Pancreas (tissue), 10 donors: ENCODE measurements around the gene TAS1R1. TPM values are rescaled to one million over a fixed set of nuclear protein-coding genes. Genes with fewer than 3 reads are reported as not detected.

Source experiments
- ATAC-seq, 4 donors: fragments of 200-7000 bp; cut with Tn5 transposase; one replicate each; pipeline versions ENCODE4 v1.8.0 to v1.9.1; 2020; ENCODE audit warnings: mild to moderate bottlenecking in 4 of 4, moderate library complexity in 4 of 4
- DNase-seq, 6 donors: peaks; one replicate each; pipeline ENCODE4 v3.0.0-alpha.2; 2020
- FAIRE-seq: peaks from 2 replicates; lab custom pipeline; 2012; peaks lifted over from hg19 to GRCh38; lab: Jason Lieb, UNC
- H3K27ac ChIP-seq, 4 donors: fragments of 200-600 bp; sonication (generic); 1 replicate in 3 of 4; 2 replicates in 1 of 4; pipeline versions ENCODE4 v1.5.0 to v1.8.0; 2020
- H3K27me3 ChIP-seq, 4 donors: fragments of 200-600 bp; one replicate each; pipeline ENCODE4 v1.8.0; 2021
- H3K36me3 ChIP-seq, 3 donors: fragments of 200-600 bp; sonication (generic) in 1 of 3; one replicate each; pipeline versions ENCODE4 v1.5.0 to v1.8.0; 2020 to 2021
- H3K4me1 ChIP-seq, 3 donors: fragments of 200-600 bp; one replicate each; pipeline ENCODE4 v1.8.0; 2021
- H3K4me3 ChIP-seq, 4 donors: fragments of 200-600 bp; sonication (generic) in 2 of 4; one replicate each; pipeline versions ENCODE4 v1.5.0 to v1.8.0; 2020 to 2021
- H3K9me3 ChIP-seq, 4 donors: fragments of 200-600 bp; one replicate each; pipeline ENCODE4 v1.8.0; 2021
- WGBS, 2 donors: extraction: QIAGEN DNeasy Blood & Tissue Kit; methylation state at CpG; one replicate each; pipeline ENCODE4 v1.1.7; 2013; 5-methylcytosine and 5-hydroxymethylcytosine counted together
- intact Hi-C, 3 donors: fragments of 100-400 bp; cut with DNase I; formaldehyde crosslinking; loops; one replicate each; pipeline versions ENCODE4 v1.11.1 to v1.14.2; 2022
- polyA plus RNA-seq, 2 donors: library from polyadenylated mRNA; stranded (reverse); fragments of 200-250 nt; gene quantifications; one replicate each; pipeline ENCODE4 v1.2.3, GENCODE V29; 2013
- total RNA-seq, 6 donors: library from RNA; stranded (reverse); fragmentation: NEBNext Ultra II Directional in 4 of 6; extraction: Animal tissue kit (Norgen Biotek cat#: 25700) in 4 of 6; gene quantifications; one replicate each; pipeline versions ENCODE4 v1.2.1 to v1.2.4, GENCODE V29; 2021 to 2023
- TF ChIP-seq, protein P1 (sequence below), 4 donors: fragments of 200-600 bp; sonication (generic) in 3 of 4; IDR thresholded peaks; one replicate each; pipeline versions ENCODE4 v1.5.0 to v1.8.0; 2021; ENCODE audit warnings: antibody characterized with exemption in 4 of 4
- donor health status: healthy with polysubstance abuse.
- donor health status: DM: no; HTN: no; CAD: no; lungs with moderate emphysema.
- donor health status: DM: no; HTN: no; CAD: no.
- donor health status: control.
- donor health status: control.
- donor health status: Bipolar disorder and iron deficiency.
- donor health status: DM: yes; HTN: yes; CAD: no.
- donor health status: DM: no; HTN: no; CAD: no.
- donor health status: DM: no; HTN: no; CAD: no.
- donor health status: DM: yes; HTN: yes; CAD: no.

TAS1R1 gene
- total and polyA plus RNA-seq, 8 donors = not detected

DNA sequence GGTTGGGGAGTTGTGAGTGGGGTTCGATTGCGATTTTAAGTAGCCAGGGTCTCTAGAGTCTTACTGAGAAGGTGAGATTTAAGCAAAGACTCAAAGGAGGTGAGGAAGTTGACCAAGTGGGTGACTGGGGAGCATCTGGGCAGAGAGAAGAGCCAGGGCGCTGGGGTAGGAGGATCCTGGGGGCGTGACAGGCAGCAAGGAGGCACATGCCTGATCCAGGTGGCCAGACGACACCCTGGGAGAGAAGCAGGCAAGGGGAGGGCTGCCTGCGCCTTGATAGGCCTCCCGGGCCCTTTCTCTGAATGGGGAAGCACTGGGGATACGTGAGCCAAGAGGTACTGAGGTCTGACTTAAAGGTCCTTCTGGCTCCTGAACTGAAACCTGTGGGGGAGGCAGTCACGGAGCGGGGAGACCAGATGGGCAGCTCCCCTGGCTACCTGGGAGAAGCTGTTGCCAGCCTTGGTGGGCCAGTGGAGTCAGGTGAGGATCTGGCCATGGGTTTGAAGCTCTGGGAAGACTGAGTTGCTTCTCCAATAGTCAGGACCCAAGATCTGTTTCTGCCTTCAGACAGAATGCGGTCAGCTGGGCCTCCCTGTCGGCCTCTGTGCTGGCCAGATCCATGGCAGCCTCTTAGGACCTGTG, 30.1 kb downstream of the TAS1R1 start:
- intact Hi-C loops = no loop called here
- H3K27ac ChIP-seq = no peak overlapping the region
- H3K4me1 ChIP-seq = peaks cover 17 to 28% (median 23%) of the 10 kb centered on the region in 3 donors
- FAIRE-seq (no peak), ATAC-seq (no peak), DNase-seq (no peak)
- H3K4me3 ChIP-seq = no peak overlapping the region
- WGBS, 2 donors = 82 to 86% methylated on average over 12 of the region's 12 CpGs
- H3K27me3 ChIP-seq = no peaks in the 10 kb centered on the region
- TF ChIP-seq, protein P1, sequence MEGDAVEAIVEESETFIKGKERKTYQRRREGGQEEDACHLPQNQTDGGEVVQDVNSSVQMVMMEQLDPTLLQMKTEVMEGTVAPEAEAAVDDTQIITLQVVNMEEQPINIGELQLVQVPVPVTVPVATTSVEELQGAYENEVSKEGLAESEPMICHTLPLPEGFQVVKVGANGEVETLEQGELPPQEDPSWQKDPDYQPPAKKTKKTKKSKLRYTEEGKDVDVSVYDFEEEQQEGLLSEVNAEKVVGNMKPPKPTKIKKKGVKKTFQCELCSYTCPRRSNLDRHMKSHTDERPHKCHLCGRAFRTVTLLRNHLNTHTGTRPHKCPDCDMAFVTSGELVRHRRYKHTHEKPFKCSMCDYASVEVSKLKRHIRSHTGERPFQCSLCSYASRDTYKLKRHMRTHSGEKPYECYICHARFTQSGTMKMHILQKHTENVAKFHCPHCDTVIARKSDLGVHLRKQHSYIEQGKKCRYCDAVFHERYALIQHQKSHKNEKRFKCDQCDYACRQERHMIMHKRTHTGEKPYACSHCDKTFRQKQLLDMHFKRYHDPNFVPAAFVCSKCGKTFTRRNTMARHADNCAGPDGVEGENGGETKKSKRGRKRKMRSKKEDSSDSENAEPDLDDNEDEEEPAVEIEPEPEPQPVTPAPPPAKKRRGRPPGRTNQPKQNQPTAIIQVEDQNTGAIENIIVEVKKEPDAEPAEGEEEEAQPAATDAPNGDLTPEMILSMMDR (IDR thresholded peaks at IDR 0.05) = no peak
- no peaks in the 10 kb centered on the region for H3K9me3 ChIP-seq
- H3K36me3 ChIP-seq = peaks cover 0 to 19% (median 13%) of the 10 kb centered on the region in 3 donors

DNA sequence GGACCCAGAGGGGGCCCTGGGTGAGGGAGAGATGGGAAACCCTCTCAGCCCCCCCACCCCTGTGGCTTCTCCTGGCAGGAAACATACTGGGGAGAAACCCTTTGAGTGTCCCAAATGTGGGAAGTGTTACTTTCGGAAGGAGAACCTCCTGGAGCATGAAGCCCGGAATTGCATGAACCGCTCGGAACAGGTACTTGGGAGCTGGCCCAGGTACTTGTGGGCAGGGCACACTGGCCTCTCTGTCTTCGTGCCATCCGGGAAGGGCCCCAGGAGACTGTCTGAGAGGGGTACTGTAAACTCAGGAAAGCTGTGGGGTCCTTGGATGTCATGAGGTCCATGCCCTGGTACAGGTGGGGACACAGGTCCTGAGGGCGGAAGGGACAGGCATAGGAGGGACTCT, 30.7 kb downstream of the TAS1R1 start:
- H3K27ac ChIP-seq = no peak overlapping the region
- no peak overlapping the region for H3K4me3 ChIP-seq
- H3K36me3 ChIP-seq = peaks cover 0 to 19% (median 14%) of the 10 kb centered on the region in 3 donors
- no peaks in the 10 kb centered on the region for H3K9me3 ChIP-seq
- no peaks in the 10 kb centered on the region for H3K27me3 ChIP-seq
- FAIRE-seq (no peak), DNase-seq (no peak), ATAC-seq (no peak)
- intact Hi-C loops = no loop called here
- H3K4me1 ChIP-seq = peaks cover 15 to 28% (median 23%) of the 10 kb centered on the region in 3 donors
- WGBS, 2 donors = 84 to 91% methylated on average over 7 of the region's 7 CpGs
- TF ChIP-seq, protein P1 (IDR thresholded peaks at IDR 0.05) = no peak

DNA sequence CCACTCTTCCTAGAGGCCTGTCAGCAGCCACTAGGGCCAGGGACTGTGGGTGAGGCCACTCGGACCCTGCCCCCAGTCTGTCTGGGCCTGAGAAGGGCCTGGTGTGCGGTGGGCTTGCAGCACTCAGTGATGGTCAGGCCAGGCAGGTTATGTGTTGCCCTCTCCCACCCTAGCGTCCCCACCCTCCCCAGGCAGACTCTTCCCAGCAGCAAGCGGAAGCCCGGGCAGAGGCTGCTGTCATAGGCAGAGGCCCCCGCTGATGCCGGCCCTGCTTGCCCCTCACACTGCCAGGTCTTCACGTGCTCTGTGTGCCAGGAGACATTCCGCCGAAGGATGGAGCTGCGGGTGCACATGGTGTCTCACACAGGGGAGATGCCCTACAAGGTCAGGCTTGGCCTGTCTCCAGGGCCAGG, 31.3 kb downstream of the TAS1R1 start:
- peaks cover 9 to 23% (median 20%) of the 10 kb centered on the region in 3 donors for H3K4me1 ChIP-seq

DNA sequence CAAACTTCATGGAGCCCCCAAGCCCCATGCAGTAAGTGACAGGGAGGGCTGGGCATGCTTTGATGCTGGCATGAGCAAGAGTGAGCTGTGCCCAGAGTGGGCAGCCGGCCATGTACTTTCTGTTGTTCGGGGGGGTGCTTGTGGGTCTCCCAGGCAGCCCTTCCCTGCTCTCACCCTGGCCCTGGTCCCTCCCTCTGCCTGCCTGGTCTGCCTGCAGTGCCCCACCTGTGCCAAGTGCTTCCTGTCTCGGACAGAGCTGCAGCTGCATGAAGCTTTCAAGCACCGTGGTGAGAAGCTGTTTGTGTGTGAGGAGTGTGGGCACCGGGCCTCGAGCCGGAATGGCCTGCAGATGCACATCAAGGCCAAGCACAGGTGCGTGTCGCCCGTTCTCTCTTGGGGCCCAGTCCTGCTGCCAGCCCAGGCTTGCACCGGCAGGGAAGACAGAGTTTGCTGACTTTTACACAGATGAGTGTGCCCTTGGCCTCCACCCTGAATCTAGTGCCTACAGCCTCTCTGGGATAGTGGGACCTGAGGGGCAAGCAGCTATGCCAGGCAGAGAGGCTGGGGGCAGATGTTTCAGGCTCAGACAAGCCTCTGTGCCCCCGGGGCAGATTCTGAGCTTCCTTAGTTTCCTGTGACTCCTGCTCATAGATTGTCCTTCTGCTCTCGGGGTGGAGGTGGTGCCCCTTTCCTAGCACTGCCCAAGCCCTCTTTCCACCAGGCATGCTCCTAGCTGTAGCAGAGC, 32.3 kb downstream of the TAS1R1 start:
- ATAC-seq = peak; percentile 26 to 74 (median 44)
- H3K27me3 ChIP-seq = no peaks in the 10 kb centered on the region
- peak in 5 of 6 donors; percentile 55 to 86 (median 57) for DNase-seq
- H3K9me3 ChIP-seq = no peaks in the 10 kb centered on the region
- H3K36me3 ChIP-seq = peaks cover 0 to 25% (median 22%) of the 10 kb centered on the region in 3 donors
- 21 to 26% methylated on average over 13 of the region's 13 CpGs for WGBS, 2 donors
- intact Hi-C loops = no loop called here
- no peak overlapping the region for H3K4me3 ChIP-seq
- H3K4me1 ChIP-seq = peaks cover 5 to 13% (median 10%) of the 10 kb centered on the region in 3 donors
- TF ChIP-seq, protein P1 (IDR thresholded peaks at IDR 0.05) = no peak
- H3K27ac ChIP-seq = peak overlapping the region in 1 of 4 donors; percentile 17
- no peak for FAIRE-seq

More for the DNA sequence above, 31.3 kb downstream of the TAS1R1 start:
- TF ChIP-seq, protein P1 (IDR thresholded peaks at IDR 0.05) = no peak
- no peaks in the 10 kb centered on the region for H3K9me3 ChIP-seq
- peaks cover 0 to 19% (median 14%) of the 10 kb centered on the region in 3 donors for H3K36me3 ChIP-seq
- FAIRE-seq (no peak), ATAC-seq (no peak), DNase-seq (peak in 1 of 6 donors; percentile 82)
- no peak overlapping the region for H3K4me3 ChIP-seq
- no peaks in the 10 kb centered on the region for H3K27me3 ChIP-seq
- 64 to 72% methylated on average over 11 of the region's 11 CpGs for WGBS, 2 donors
- intact Hi-C loops = no loop called here
- no peak overlapping the region for H3K27ac ChIP-seq
